Right lobe of liver (tissue), 4 donors: ENCODE data around the gene C4orf17.

ENCODE experiments used
- CTCF ChIP-seq, 4 donors: fragments of 200-600 bp in 3 of 4; fragments of 450-650 bp in 1 of 4; IDR thresholded peaks; one replicate each; pipeline versions ENCODE4 v1.5.1 to v1.8.0; 2016 to 2022; ENCODE audit warnings: antibody characterized with exemption in 4 of 4, mild to moderate bottlenecking in 2 of 4
- POLR2A ChIP-seq: fragments of 450-650 bp; IDR thresholded peaks from one replicate; pipeline ENCODE4 v1.6.1; 2017; ENCODE audit warnings: antibody characterized with exemption, mild to moderate bottlenecking
- donor health status: DM: no; HTN: no; CAD: no.
- donor health status: DM: no; HTN: no; CAD: no.
- donor health status: DM: no; HTN: yes; CAD: no.

GRCh38 chr4:99587309-99587708 lies 76.5 kb downstream of the C4orf17 start:
- TF ChIP-seq CTCF (IDR thresholded peaks at IDR 0.05) (no peak), POLR2A (no peak)
